Thoracic aorta (tissue), 2 donors: ENCODE results near the gene MRPL54. TPM values are rescaled to one million over a fixed set of nuclear protein-coding genes. Genes with fewer than 3 reads are reported as not detected.

ENCODE experiments used
- ATAC-seq: fragments of 150-250 bp; one replicate; pipeline ENCODE4 v1.8.0; 2017; ENCODE audit warnings: low read depth; ENCODE audit not compliant: insufficient number of reproducible peaks, low FRiP score
- DNase-seq: peaks from one replicate; pipeline ENCODE4 v3.0.0-alpha.2; 2020; ENCODE audit warnings: low spot score
- H3K27ac ChIP-seq, 2 donors: fragments of 200-600 bp; sonication (generic); 1 replicate in 1 of 2; 2 replicates in 1 of 2; pipeline ENCODE4 v1.5.1; 2016; ENCODE audit warnings: mild to moderate bottlenecking in 2 of 2, moderate library complexity in 2 of 2
- H3K27me3 ChIP-seq: fragments of 200-600 bp; sonication (generic); replicated peaks from 2 replicates; pipeline ENCODE4 v1.6.0; 2016; ENCODE audit warnings: mild to moderate bottlenecking; ENCODE audit not compliant: insufficient read depth
- H3K36me3 ChIP-seq: fragments of 200-600 bp; sonication (generic); one replicate; pipeline ENCODE4 v1.5.1; 2016
- H3K4me1 ChIP-seq, 2 donors: fragments of 200-600 bp; sonication (generic); 1 replicate in 1 of 2; 2 replicates in 1 of 2; pipeline versions ENCODE4 v1.5.1 to v1.6.0; 2016; ENCODE audit warnings: low read depth in 2 of 2, mild to moderate bottlenecking in 1 of 2; ENCODE audit not compliant: control insufficient read depth in 1 of 2
- H3K4me3 ChIP-seq: fragments of 200-600 bp; sonication (generic); 2 replicates; pipeline ENCODE4 v1.5.1; 2016; ENCODE audit warnings: mild to moderate bottlenecking
- H3K9me3 ChIP-seq: fragments of 200-600 bp; sonication (generic); 2 replicates; pipeline ENCODE4 v1.5.1; 2016
- CTCF ChIP-seq: fragments of 200-600 bp; sonication (generic); IDR thresholded peaks from one replicate; pipeline ENCODE4 v1.5.1; 2019; ENCODE audit warnings: antibody characterized with exemption
- total RNA-seq, 2 donors: library from RNA; depleted of rRNA; stranded (reverse); fragments of >200 nt; gene quantifications; one replicate each; pipeline versions ENCODE4 v1.1.0 to v1.2.3, GENCODE V29; 2016

MRPL54 gene
- total RNA-seq, 2 donors from 2014 or later, result 32.4 to 56.9 TPM

DNA sequence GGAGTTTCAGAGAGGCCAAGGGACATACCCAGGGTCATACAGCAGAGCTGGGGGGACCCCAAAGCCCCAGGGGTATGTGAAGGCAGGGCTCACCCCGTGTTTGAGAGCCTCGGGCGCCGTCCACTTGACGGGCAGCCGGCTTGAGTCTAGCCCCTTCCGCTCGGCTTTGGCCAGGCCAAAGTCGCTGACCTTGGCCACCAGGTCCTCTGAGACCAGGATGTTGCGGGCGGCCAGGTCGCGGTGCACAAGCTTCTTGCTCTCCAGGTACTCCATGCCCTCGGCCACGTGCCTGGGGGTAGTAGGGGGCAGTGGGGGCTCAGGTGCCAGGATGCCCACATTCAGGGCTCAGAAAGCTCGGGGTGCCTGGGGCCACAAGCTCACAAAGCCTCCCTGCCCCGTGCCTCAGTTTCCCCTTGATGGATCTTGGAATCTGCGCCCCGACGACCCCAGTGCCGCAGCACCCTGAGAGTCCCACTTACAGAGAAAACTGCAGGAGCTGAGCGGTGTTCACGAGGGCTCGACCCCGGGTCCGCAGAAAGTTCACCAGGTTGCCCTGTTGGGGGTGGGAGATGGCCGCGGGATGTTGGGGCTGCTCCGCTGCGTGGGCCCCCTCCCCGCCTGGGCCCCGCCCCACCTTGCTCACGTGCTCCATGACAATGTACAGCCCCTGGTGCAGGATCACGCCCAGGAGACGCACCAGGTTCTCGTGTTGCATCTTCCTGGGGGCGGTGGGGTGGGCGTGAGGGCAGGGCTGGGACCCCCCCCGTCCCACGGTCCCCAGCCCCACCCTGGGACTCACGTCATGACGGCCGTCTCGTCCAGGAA lies 16.6 kb downstream of the MRPL54 start:
- no peaks in the 10 kb centered on the region for H3K4me1 ChIP-seq
- H3K36me3 ChIP-seq, result no peaks in the 10 kb centered on the region
- peaks cover 16% of the 10 kb centered on the region for H3K9me3 ChIP-seq
- no peak for TF ChIP-seq CTCF
- no peak overlapping the region for H3K4me3 ChIP-seq
- H3K27ac ChIP-seq, result no peak overlapping the region
- ATAC-seq, result no peak
- DNase-seq, result no peak
- no peaks in the 10 kb centered on the region for H3K27me3 ChIP-seq

GRCh38 chr19:3780786-3781304 lies 18.4 kb downstream of the MRPL54 start:
- ATAC-seq, result no peak
- TF ChIP-seq CTCF, result no peak
- H3K36me3 ChIP-seq, result no peaks in the 10 kb centered on the region
- H3K27ac ChIP-seq, result no peak overlapping the region
- H3K4me3 ChIP-seq, result no peak overlapping the region
- H3K9me3 ChIP-seq, result peaks cover 16% of the 10 kb centered on the region
- DNase-seq, result no peak
- no peaks in the 10 kb centered on the region for H3K27me3 ChIP-seq
- H3K4me1 ChIP-seq, result no peaks in the 10 kb centered on the region

- H3K27ac ChIP-seq, result no peak overlapping the region
- no peak for DNase-seq
- H3K9me3 ChIP-seq, result peaks cover 16% of the 10 kb centered on the region
- H3K27me3 ChIP-seq, result no peaks in the 10 kb centered on the region
- ATAC-seq, result no peak
- no peaks in the 10 kb centered on the region for H3K36me3 ChIP-seq
- H3K4me3 ChIP-seq, result no peak overlapping the region
- no peak for TF ChIP-seq CTCF
- no peaks in the 10 kb centered on the region for H3K4me1 ChIP-seq
Measured at GRCh38 chr19:3781603-3782002, 19.1 kb downstream of the MRPL54 start.

GRCh38 chr19:3782330-3782729 lies 19.8 kb downstream of the MRPL54 start:
- DNase-seq (no peak), ATAC-seq (no peak)
- H3K36me3 ChIP-seq, result no peaks in the 10 kb centered on the region
- no peak overlapping the region for H3K4me3 ChIP-seq
- peaks cover 16% of the 10 kb centered on the region for H3K9me3 ChIP-seq
- no peak overlapping the region for H3K27ac ChIP-seq
- no peaks in the 10 kb centered on the region for H3K4me1 ChIP-seq
- no peak for TF ChIP-seq CTCF
- no peaks in the 10 kb centered on the region for H3K27me3 ChIP-seq

GRCh38 chr19:3782903-3783302 lies 20.4 kb downstream of the MRPL54 start:
- Histone ChIP-seq H3K4me3 (no peak overlapping the region), H3K4me1 (no peaks in the 10 kb centered on the region), H3K9me3 (peaks cover 16% of the 10 kb centered on the region), H3K36me3 (no peaks in the 10 kb centered on the region), H3K27me3 (no peaks in the 10 kb centered on the region), H3K27ac (no peak overlapping the region)
- DNase-seq, result no peak
- no peak for ATAC-seq
- TF ChIP-seq CTCF, result no peak
